HG02981 (cell line): ENCODE data around the gene UNC79.
"Not testable (repeated sequence)": the region's sequence is repeated elsewhere in the genome, so short reads cannot be mapped to it uniquely, and the experiment has no call there.

Experiments used
- ATAC-seq: cut with Tn5 transposase; IDR thresholded peaks from one replicate; pipeline ENCODE4 v1.9.1; 2021; ENCODE audit warnings: mild to moderate bottlenecking, moderate library complexity; ENCODE audit not compliant: unreplicated experiment

The UNC79 gene

DNA sequence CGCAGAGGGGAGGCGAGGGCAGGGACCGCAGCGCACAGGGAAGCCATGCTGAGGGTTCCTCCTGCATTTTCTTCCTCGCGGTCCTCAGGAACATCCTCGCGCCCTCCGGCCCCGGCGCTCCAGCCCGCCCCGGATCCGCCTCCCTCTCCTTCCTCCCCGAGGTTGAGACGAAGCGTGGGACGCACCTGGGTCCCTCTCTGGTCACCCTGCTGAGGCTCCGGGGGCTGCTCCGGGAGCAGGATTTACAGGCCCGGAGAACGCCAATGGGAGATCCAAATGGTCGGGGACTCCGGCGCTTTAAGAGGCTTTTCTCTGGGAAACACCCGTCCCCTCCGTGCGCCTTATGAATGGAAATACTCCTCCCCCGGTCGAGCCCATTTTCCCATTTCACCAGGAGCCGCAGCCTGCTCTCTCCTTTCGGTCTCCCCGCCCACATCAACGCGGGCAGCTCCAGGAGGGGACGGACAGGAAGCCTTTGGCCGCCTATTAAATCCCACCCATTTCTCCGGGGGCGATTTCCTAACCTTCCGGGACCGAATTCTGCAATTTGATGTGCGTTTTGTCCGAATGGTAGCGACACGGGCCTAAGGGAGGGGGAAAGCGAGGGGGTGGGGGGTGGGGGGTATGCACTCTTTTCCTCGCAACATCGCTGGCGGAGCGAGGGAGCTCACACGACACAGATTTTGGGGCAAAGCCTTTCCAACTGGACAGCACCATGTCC is at the start of gene UNC79:
UNC79 (plus strand) TSS at position 625 of the 721 bp plus-strand sequence; CDS start at position 716, 91 bp downstream.
- ATAC-seq = no peak

DNA sequence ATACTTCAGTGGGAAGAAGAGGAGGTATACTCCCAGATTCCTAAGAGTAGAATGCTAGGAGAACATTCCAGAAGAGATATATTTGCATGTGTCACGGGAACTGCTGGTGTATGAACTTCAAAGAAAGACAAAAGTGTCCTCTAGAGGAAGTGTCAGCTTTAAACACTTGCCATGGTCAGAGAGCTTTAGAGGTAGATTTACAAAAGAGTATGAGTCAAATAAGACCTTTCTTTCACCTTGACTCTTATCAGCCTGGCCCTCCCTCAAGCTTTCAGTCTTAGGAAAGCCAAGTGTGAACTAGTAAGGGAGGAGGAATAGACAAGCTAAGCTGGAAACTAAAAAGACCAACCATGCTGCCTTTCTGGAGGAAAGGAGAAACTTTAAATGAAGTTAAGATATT is 49.1 kb upstream of the UNC79 start:
- ATAC-seq = peak; percentile 64

DNA sequence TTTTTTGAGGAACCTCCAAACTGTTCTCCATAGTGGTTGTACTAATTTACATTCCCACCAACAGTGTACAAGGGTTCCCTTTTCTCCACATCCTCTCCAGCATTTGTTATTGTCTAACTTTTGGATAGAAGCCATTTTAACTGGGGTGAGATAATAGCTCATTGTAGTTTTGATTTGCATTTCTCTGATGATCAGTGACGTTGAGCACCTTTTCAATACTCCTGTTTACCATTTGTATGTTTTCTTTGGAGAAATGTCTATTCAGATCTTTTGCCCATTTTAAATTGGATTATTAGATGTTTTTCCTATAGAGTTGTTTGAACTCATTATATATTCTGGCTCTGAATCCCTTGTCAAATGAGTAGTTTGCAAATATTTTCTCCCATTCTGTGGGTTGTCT is 46.5 kb upstream of the UNC79 start:
- ATAC-seq = not testable (repeated sequence)

DNA sequence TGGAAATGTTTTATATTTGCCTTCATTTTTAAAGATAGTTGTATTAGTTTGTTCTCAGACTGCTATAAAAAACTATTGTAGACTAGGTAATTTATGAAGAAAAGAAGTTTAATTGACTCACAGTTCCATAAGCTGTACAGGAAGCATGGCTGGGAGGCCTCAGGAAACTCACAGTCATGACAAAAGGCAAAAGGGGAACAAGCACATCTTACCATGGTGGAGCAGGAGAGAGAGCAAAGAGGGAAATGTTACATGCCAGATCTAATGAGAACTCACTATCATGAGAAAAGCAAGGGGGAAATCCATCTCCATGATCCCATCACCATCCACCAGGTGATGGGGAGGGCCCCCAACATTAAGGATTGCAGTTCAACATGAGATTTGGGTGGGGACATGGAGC is 35.5 kb upstream of the UNC79 start:
- no peak for ATAC-seq

DNA sequence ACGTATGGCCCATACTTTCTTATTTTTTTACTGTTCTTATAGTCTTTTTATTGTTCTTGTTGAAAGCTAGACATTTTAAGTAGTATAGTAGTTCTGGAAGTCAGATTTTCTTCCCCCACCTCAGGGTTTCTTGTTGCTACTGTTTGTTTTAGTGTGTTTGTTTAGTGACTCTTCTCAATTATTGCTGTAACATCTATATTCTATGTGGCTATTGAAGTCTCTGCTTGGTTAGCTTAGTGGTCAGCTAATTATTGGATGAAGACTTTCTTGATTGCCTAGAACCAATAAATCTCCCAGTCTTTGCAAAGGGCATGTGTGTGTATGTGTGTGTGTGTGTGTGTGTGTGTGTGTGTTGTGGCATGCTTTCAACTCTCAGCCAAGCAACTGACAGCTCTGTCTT is 34.3 kb upstream of the UNC79 start:
- ATAC-seq = no peak

DNA sequence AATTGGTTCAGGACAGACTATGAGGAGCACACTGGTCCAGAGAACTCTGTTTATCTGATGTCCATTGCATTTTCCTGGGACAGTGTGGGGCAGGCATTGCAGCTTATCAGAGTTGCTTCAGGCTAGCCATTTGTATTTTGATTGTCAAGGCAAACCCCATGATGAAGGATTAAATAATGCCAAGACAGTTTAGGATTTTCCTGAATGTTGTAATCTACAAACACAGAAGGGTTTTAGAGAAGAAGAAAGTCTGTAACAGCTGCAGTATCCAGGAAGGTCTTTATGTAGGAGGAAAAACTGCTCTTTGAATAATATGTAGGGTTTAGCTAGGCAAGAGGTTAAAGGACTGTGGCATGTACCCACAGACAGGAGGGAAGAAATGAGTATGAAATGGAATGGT is 32.2 kb upstream of the UNC79 start:
- ATAC-seq = no peak

DNA sequence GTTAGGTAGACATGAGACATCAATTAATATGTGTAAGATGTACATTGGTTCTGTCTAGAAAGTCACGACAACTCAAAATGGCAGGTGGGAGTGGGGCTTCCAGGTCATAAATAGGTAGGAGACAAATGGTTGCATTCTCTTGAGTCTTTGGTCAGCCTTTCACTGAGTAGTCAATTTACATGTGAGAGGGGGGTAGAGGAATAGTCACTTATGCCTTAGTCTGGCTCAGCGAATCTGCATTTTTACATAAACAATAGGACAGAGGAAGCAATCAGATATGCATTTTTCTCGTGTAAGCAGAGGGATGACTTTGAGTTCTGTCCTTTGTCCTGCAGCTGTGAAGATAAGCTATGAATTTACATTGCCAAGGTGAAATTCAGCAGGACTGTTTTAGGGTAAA is 27.8 kb upstream of the UNC79 start:
- no peak for ATAC-seq

DNA sequence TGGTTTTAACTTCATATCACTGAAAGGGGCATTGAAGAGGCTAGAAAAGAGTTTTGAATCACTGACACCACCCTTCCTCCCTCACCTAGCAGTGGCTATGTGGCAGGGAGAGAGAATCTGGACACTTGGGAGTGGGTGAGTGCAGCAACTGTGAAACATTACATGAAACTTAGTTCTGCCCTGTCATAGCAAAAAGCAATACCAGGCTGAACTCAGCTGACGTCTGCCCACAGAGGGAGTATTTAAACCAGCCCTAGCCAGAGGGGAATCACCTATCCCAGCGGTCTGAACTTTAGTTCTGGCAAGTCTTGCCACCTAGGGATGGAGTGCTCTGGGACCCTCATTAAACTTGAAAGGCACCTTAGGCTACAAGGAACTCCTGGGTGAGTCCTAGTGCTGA is 20.7 kb upstream of the UNC79 start:
- ATAC-seq = no peak

DNA sequence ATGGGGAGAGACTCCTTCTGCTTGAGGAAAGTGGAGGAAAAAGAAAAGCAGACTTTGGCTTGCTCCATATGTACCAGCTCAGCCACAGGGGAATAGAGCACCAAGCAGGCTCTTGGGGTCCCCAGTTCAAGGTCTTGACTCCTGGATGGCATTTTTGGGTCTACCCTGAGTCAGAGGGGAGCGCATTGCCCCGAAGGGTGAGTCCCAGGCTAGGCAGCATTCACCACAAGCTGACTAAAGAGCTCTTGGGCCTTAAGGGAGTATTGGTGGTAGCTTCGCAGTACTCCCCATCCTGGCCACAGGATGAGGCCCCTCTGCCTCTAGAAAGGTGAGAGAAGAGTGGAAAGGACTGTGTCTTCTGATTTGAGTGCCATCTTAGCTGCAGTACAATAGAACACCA is 19.8 kb upstream of the UNC79 start:
- no peak for ATAC-seq

DNA sequence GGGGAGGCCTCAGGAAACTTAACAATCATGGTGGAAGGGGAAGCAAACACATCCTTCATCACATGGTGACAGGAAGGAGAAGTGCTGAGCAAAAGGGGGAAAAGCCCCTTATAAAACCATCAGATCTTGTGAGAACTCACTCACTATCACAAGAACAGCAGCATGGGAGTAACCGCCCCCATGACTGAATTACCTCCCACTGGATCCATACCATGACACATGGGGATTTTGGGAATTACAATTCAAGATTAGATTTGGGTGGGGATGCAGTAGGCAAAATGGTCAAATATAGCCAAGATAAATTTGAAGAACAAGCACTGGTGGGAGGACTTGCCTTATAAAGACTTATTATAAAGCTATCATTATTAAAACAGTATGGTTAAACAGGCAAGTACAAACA is 5.6 kb upstream of the UNC79 start:
- ATAC-seq = not testable (repeated sequence)

DNA sequence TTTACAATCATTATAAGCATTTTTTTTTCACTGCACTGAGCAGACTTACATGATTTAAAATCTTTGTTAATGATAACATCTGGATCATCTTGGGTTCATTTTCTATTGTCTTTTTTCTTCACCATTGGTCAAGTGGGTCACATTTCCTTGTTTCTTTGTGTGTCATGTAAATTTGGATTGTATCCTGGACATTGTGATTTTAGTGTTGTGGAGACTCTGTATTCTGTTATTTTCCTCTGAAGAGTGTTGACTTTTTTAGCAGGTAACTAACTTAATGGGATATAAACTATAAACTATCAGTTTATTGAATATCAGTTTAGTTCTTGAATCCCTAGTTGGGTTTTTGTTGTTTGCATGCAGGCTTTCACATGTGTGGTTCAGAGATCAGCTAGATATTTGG is 4.0 kb upstream of the UNC79 start:
- no peak for ATAC-seq

DNA sequence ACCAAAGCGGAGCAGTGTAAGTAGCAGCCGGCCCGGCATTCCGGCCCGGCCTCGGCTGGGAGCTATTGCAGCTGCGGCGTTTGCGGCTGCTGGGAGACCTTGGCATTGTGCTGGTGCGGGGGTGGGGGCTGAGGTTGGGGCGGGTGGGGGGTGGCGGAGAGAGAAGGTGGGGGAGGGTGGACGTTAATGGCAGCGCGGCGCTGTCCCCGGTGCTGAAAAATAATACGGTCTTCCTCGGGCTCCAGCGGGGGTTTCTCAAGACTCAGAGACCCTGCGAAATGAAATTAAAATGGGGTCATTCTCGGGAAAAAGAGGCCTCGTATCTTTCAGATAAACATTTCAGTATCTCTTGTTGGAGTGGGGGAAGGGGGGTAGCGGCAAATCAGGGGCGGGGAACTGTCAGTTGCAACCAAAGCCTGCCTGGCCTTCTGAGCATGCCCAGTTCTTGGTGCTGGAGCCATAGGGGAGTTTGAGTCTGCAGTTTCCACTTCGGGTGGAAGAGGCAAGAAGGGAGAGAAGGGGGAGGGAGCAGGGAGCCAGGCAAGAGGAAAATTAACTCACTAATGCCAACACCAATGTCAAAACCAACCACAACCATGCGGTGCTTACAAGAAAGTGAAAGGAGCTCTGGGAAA is 414 bp downstream of the UNC79 start:
- no peak for ATAC-seq

DNA sequence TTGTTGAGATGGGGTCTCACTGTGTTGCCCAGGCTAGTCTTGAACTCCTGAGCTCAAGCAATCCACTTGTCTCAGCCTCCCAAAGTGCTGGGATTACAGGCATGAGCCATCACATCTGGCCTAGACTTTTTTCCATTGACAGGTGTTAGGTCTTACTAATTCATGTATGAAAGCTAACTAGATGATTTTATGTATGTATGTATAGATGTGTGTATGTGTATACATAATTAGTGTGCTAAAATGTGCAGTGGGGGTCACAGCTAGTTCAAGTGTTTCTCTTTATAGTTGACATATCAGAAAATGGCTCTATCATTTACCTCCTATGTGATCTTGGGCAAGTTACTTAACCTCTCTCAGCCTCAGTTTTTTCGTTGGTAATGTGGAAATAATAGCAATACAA is 23.5 kb downstream of the UNC79 start:
- ATAC-seq = no peak

DNA sequence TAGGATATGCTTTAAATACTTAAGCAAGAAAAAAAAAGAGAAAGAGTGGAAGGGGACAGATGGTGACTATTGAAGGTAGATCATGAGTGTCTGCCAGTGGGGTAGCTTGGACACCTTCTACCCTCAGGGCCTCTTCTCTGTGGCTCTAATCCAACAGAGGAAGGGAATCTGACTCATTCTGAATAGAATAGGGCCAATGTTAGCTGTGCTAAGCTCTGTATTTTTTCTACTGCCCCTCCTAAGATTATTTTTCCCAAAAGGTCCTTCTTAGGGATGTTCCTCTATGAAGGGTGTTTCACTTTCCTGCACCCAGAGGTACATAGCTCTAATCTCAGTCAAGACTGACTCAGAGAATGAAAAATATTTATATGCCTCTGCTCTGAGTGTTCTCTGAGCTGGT is 25.6 kb downstream of the UNC79 start:
- no peak for ATAC-seq

DNA sequence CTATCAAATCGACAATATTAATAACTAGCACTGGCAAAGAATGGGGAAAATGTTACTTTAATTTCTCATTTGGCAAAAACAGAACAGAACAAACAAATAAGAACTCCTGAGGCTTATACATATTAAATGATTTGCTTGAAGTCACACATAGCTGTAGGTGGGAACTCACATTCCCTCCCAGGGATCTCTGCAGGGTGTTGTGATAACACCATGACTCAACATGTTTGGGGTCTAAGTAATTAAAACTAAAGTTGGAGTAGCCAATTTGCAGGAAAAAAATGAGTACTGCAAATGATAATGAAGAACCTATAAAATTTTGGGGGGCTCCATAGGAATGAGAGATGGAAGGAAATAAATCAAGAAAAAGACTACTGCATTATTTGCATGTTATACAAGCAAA is 27.5 kb downstream of the UNC79 start:
- no peak for ATAC-seq

DNA sequence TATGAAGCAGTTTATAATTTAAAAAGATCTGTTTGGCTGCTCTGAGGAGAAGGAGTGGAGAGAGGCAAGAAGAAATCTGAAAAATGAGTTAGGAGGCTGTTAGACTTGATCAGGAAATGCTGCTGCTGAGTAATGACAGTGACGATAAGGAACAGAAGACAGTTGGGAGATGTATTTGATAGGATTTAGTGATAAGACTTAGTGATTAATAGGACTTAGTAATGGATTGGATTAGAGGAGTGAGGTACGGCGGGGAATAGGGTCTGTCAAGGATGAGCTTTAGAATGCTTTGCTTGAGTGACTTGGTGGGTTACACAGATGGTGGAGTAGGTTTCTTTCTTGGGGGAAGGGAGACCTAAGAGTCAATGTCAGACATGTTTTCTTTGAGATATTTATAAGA is 31.7 kb downstream of the UNC79 start:
- ATAC-seq = no peak

DNA sequence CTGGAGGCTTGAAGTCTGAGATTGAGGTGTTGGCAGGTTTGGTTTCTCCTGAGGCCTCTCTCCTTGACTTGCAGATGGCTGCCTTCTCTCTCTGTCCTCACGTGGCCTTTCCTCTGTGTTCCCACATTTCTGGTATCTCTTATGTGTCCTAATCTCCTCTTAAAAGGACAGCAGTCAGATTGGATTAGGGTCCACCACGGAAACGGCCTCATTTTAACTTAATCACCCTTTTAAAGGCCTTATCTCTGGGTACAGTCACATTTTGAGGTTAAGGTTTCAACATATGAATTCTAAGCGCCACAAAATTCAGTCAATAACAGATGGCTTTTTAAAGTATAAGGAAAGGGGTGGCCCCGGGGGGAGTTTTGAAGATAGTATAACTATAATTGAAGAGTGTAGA is 33.5 kb downstream of the UNC79 start:
- no peak for ATAC-seq

DNA sequence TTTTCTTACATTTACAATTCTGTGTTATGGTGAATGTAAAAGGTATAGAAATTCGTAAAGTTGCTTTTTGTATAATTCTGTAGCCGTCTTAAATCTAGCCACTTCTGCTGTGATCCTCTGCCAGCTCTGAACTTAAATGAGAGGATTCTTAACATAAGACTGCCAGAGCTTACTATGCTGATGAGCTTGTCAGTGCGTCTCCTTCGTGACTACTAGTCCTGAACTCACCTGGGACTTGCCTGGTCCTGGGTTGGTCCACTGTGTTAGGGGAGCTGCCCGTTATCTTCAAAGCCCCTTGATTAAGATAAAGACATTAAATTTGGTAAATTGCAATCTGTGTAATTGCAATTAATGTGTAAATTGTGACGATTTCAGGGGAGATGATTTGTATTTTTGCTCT is 44.7 kb downstream of the UNC79 start:
- no peak for ATAC-seq

DNA sequence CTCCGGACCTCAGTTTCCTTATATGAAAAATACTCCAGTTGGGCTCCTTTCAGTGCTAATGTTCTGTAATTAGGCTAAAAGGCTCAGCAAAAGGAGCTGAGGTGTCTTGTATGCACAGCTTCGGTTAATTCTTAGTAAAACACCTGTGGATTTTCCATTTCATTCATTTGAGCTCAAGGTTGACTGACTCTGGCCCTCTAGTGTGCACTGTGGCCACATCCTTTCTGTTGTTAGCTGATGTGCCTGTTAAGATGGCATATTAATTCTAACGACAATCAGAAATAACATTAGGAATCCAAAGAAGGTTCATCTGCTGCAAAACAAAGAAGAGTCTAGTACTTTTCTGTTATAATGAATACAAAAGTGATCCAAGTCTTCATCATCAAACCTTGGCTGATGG is 45.6 kb downstream of the UNC79 start:
- no peak for ATAC-seq

DNA sequence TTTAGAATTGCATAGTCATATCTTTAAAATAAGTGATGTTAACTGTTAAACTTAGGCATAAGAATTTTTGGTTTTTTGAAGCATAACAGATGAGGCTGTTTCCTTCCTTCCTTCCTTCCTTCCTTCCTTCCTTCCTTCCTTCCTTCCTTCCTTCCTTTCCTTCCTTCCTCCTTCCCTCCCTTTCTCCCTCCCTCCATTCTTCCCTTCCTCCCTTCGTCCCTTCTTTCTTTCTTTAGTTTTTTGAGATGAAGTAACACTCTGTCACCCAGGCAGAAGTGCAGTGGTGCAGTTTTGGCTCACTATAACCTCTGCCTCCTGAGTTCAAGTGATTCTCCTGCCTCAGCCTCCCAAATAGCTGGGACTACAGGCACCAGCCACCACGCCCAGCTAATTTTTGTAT is 48.3 kb downstream of the UNC79 start:
- ATAC-seq = not testable (repeated sequence)

DNA sequence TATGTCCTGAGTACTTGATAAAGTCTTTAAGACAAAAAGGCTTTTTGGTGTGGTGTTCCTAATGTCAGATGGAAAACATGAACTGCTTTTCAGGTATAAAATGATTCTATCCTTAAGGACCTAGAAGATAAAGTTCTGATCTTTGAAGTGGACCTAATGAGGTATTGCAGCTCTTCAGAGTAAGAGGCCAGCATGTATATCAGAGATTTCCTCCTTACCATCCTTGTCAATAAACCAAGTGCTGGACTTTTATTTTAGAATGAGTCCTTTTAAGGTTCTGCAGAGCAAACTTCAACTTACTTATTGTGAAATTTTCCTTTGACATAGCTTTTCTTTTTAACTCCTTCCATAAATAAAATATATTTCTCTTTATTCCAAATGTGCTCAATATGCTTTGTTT is 50.1 kb downstream of the UNC79 start:
- ATAC-seq = no peak

DNA sequence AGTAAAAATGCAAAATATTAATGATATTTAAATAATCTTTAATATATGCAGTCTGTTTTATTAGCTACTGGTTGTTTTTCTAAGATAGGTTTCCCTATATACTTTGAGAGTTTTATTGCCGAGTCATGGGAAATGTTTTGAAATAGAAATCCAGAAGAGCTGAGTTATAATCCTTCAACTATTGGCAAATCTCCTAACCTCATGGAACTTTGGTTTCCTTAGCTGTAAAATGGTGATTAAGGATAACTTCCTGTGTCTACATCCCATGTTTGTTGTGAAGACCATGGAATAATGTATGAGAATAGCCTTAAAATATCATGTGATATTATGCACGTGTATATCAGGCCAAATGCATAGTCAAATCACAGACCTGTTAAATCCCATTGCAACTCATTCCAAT is 51.0 kb downstream of the UNC79 start:
- no peak for ATAC-seq

DNA sequence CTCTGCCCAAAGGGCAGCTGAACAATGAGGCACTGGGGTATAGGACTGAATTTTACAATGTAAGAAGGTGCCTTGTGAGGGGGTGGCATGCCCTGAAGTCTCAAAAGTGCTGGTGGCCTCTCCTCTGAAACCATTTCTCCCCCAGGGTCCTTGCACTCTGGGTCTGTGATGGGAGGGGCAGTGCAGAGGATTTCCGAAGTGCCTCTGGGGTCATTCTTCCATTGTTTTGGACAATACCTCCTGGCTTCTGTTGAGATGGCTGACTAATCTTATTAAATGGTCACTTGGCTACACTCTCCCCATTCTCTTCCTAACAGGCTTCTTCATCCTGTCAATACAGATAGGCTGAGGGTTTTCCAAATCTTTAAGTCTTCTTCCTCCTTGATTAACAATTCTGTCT is 59.3 kb downstream of the UNC79 start:
- ATAC-seq = no peak
